ENCODE results near the gene C9orf152. TPM values are rescaled to one million over a fixed set of nuclear protein-coding genes. Genes with fewer than 3 reads are reported as not detected.

The C9orf152 gene
- total RNA-seq, 1 experiment from 2014 or later, result not detected

DNA sequence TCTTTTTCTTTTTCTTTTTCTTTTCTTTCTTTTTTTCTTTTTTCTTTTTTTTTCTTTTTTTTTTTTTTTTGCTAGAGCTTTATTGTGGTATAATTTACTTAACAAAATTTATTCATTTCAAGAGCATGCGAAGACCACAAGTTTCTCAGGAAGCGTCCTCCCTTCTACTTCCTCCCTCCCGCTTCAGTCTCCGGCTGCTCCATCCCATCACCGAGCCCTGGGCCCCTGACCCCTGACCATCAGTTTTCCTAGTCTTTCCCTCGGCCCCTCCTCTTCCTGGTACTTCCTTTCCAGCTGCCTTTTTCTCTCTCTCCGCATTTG lies 34.7 kb downstream of the C9orf152 start:
- no peak for TF ChIP-seq ATF1 (CRISPR knock-in tag; IDR thresholded peaks at IDR 0.05)
- no peak for TF ChIP-seq FOXP1 (CRISPR knock-in tag; IDR thresholded peaks at IDR 0.05; ENCODE audit: borderline replicate concordance)
- no peak for TF ChIP-seq RORB (CRISPR knock-in tag; IDR thresholded peaks at IDR 0.05)
- TF ChIP-seq, protein P1, sequence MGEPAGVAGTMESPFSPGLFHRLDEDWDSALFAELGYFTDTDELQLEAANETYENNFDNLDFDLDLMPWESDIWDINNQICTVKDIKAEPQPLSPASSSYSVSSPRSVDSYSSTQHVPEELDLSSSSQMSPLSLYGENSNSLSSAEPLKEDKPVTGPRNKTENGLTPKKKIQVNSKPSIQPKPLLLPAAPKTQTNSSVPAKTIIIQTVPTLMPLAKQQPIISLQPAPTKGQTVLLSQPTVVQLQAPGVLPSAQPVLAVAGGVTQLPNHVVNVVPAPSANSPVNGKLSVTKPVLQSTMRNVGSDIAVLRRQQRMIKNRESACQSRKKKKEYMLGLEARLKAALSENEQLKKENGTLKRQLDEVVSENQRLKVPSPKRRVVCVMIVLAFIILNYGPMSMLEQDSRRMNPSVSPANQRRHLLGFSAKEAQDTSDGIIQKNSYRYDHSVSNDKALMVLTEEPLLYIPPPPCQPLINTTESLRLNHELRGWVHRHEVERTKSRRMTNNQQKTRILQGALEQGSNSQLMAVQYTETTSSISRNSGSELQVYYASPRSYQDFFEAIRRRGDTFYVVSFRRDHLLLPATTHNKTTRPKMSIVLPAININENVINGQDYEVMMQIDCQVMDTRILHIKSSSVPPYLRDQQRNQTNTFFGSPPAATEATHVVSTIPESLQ (CRISPR knock-in tag; IDR thresholded peaks at IDR 0.05), result no peak
- TF ChIP-seq, protein P2, sequence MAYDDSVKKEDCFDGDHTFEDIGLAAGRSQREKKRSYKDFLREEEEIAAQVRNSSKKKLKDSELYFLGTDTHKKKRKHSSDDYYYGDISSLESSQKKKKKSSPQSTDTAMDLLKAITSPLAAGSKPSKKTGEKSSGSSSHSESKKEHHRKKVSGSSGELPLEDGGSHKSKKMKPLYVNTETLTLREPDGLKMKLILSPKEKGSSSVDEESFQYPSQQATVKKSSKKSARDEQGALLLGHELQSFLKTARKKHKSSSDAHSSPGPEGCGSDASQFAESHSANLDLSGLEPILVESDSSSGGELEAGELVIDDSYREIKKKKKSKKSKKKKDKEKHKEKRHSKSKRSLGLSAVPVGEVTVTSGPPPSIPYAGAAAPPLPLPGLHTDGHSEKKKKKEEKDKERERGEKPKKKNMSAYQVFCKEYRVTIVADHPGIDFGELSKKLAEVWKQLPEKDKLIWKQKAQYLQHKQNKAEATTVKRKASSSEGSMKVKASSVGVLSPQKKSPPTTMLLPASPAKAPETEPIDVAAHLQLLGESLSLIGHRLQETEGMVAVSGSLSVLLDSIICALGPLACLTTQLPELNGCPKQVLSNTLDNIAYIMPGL (CRISPR knock-in tag; IDR thresholded peaks at IDR 0.05), result no peak
- TF ChIP-seq, protein P3, sequence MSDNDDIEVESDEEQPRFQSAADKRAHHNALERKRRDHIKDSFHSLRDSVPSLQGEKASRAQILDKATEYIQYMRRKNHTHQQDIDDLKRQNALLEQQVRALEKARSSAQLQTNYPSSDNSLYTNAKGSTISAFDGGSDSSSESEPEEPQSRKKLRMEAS (CRISPR knock-in tag; IDR thresholded peaks at IDR 0.05), result no peak
- TF ChIP-seq FOXJ3 (CRISPR knock-in tag; IDR thresholded peaks at IDR 0.05; ENCODE audit: borderline replicate concordance), result no peak
- TF ChIP-seq ZNF416 (CRISPR knock-in tag; IDR thresholded peaks at IDR 0.05), result no peak
- no peak for TF ChIP-seq TP53 (CRISPR knock-in tag; IDR thresholded peaks at IDR 0.05)
- TF ChIP-seq, protein P4, sequence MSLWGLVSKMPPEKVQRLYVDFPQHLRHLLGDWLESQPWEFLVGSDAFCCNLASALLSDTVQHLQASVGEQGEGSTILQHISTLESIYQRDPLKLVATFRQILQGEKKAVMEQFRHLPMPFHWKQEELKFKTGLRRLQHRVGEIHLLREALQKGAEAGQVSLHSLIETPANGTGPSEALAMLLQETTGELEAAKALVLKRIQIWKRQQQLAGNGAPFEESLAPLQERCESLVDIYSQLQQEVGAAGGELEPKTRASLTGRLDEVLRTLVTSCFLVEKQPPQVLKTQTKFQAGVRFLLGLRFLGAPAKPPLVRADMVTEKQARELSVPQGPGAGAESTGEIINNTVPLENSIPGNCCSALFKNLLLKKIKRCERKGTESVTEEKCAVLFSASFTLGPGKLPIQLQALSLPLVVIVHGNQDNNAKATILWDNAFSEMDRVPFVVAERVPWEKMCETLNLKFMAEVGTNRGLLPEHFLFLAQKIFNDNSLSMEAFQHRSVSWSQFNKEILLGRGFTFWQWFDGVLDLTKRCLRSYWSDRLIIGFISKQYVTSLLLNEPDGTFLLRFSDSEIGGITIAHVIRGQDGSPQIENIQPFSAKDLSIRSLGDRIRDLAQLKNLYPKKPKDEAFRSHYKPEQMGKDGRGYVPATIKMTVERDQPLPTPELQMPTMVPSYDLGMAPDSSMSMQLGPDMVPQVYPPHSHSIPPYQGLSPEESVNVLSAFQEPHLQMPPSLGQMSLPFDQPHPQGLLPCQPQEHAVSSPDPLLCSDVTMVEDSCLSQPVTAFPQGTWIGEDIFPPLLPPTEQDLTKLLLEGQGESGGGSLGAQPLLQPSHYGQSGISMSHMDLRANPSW (CRISPR knock-in tag; conservative IDR thresholded peaks at IDR 0.05; ENCODE audit: low read depth), result no peak
- TF ChIP-seq SMAD3 (CRISPR knock-in tag; IDR thresholded peaks at IDR 0.05; ENCODE audit: borderline replicate concordance), result no peak
- TF ChIP-seq, protein P5, sequence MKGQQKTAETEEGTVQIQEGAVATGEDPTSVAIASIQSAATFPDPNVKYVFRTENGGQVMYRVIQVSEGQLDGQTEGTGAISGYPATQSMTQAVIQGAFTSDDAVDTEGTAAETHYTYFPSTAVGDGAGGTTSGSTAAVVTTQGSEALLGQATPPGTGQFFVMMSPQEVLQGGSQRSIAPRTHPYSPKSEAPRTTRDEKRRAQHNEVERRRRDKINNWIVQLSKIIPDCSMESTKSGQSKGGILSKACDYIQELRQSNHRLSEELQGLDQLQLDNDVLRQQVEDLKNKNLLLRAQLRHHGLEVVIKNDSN (CRISPR knock-in tag; IDR thresholded peaks at IDR 0.05), result no peak
- no peak for TF ChIP-seq ZNF423 (CRISPR knock-in tag; IDR thresholded peaks at IDR 0.05)
- TF ChIP-seq, protein P6, sequence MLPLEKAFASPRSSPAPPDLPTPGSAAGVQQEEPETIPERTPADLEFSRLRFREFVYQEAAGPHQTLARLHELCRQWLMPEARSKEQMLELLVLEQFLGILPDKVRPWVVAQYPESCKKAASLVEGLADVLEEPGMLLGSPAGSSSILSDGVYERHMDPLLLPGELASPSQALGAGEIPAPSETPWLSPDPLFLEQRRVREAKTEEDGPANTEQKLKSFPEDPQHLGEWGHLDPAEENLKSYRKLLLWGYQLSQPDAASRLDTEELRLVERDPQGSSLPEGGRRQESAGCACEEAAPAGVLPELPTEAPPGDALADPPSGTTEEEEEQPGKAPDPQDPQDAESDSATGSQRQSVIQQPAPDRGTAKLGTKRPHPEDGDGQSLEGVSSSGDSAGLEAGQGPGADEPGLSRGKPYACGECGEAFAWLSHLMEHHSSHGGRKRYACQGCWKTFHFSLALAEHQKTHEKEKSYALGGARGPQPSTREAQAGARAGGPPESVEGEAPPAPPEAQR (CRISPR knock-in tag; IDR thresholded peaks at IDR 0.05), result no peak
- TF ChIP-seq ZNF121 (CRISPR knock-in tag; IDR thresholded peaks at IDR 0.05), result no peak
- Mint-ChIP-seq H3K27ac (no peak overlapping the region), H3K4me1 (peaks cover 16% of the 10 kb centered on the region), H3K36me3 (peaks cover 6% of the 10 kb centered on the region; the same call in 1 of the 2 replicates), H3K27me3 (ENCODE audit: low read depth) (no peaks in the 10 kb centered on the region), H3K9me3 (no peaks in the 10 kb centered on the region), H3K4me3 (peak overlapping the region; percentile 65)
- CTCF ChIA-PET, result interaction anchor here (1.6 to 1.8 kb wide), 2 partner anchors 10 to 45 kb away, joined by 6 read pairs; no protein-coding TSS in a partner anchor
- DNase-seq (ENCODE audit: low spot score) (peak; percentile 23), ATAC-seq (peak; percentile 73)
- POLR2A ChIA-PET, result interaction anchor here (0.7 to 2.1 kb wide), 3 partner anchors 83 to 399 kb away, joined by 4 to 5 read pairs (median 5); partner anchors contain the start of gene TXN
